SK-MEL-5 (cell line): ENCODE measurements around the gene SMU1. TPM values are rescaled to one million over a fixed set of nuclear protein-coding genes. Genes with fewer than 3 reads are reported as not detected.
"Not testable (repeated sequence)": the region's sequence is repeated elsewhere in the genome, so short reads cannot be mapped to it uniquely, and the experiment has no call there.

ENCODE experiments used
- DNase-seq: peaks from one replicate; pipeline ENCODE4 v3.0.0-alpha.2; 2016; ENCODE audit warnings: low read depth, low spot score
- in situ Hi-C: cut with HindIII; loops from 2 replicates; pipeline ENCODE4 v1.10.0; 2016; ENCODE audit warnings: low sequenced_read_pairs, high pct_unique_total_duplicates, low pct_unique_long_range_greater_than_20kb
- total RNA-seq: library from RNA; depleted of rRNA; stranded (reverse); fragments of >200 nt; shearing (Covaris generic); gene quantifications from 2 replicates; pipeline ENCODE4 v1.2.3, GENCODE V29; 2014

The SMU1 gene
- total RNA-seq, 1 experiment from 2014 or later = 27.7 TPM

DNA sequence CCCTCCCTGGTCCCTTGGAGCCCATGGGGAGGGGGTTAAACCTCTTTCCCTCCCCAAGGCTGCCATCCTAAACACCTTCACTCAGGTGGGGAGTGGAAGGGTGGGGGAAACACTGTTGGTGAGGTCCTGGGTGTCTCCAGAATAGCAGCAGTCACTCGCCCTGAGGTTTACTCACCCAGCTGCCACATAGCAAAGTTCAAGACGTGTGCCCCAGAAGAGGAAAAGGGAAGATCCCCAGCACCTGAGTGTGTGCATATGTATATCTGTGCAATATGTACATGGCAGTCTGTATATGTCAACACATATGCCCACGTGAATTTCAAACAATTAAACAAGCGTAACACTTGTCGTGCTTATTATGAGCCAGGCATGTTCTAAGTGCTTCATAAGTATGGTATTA, 31.3 kb upstream of the SMU1 start:
- in situ Hi-C loops = no loop called here
- DNase-seq = no peak

- no peak for DNase-seq
- in situ Hi-C loops = no loop called here
Observed at GRCh38 chr9:33106827-33107621, 30.6 kb upstream of the SMU1 start.

GRCh38 chr9:33106372-33106771, 29.9 kb upstream of the SMU1 start:
- in situ Hi-C loops = no loop called here

DNA sequence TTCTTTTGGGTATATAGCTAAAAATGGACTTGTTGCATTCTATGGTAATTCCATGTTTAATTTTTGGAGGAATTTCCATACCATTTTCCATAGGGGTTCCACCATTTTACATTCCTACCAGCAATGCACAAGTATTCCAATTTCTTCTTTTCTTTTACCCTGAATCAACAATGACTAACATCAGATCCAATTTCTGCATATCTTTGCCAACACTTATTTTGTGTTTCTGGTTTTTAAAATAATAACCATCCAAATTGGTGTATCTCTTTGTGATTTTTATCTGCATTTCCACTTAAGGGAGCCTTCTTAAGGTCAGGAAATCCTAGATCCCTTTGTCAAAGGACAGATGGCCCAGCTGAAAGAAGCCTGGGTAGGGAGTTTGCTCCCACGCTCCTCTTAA, 29.5 kb upstream of the SMU1 start:
- DNase-seq = no peak
- in situ Hi-C loops = no loop called here

More at GRCh38 chr9:33106372-33106771, 29.9 kb upstream of the SMU1 start:
- DNase-seq = no peak

DNA sequence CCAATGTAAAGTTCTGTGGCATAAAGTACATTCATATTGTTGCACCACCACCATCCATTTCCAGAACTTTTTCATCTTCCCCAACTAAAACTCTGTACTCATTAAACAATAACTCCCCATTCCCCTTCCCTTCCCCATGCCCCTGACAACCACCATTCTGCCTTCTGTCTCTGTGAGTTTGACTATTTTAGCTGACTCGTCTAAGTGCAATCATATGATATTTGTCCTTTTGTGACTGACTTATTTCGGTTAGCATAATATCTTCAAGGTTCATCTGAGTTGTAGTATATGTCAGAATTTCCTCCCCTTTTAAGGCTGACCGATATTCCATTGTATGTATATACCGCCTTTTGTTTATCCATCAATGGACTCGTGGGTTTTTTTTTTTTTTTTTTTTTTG, 29.0 kb upstream of the SMU1 start:
- in situ Hi-C loops = no loop called here
- DNase-seq = no peak

DNA sequence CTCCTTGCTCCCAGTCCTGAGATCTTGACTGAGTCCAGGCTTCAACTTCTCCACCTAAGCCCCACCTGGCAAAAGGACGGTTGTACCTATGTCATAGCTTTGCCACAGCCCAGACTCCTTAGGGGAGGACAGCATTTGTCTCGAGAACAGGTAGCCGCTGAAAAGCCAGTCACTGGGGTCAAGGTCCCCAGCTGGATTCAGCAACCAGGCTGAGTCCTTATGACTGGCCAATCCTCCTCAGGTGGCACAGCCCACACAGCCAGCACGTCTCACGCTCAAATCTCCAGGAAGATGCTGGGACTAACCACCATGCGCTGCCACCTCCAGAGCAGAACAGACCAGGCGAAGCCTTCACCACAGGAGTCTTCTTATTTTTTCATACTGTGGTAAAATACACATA, 27.9 kb upstream of the SMU1 start:
- no peak for DNase-seq
- in situ Hi-C loops = no loop called here

GRCh38 chr9:33103501-33104281, 27.2 kb upstream of the SMU1 start:
- peak; percentile 36 for DNase-seq
- in situ Hi-C loops = no loop called here

GRCh38 chr9:33102551-33103210, 26.2 kb upstream of the SMU1 start:
- DNase-seq = no peak
- in situ Hi-C loops = no loop called here

DNA sequence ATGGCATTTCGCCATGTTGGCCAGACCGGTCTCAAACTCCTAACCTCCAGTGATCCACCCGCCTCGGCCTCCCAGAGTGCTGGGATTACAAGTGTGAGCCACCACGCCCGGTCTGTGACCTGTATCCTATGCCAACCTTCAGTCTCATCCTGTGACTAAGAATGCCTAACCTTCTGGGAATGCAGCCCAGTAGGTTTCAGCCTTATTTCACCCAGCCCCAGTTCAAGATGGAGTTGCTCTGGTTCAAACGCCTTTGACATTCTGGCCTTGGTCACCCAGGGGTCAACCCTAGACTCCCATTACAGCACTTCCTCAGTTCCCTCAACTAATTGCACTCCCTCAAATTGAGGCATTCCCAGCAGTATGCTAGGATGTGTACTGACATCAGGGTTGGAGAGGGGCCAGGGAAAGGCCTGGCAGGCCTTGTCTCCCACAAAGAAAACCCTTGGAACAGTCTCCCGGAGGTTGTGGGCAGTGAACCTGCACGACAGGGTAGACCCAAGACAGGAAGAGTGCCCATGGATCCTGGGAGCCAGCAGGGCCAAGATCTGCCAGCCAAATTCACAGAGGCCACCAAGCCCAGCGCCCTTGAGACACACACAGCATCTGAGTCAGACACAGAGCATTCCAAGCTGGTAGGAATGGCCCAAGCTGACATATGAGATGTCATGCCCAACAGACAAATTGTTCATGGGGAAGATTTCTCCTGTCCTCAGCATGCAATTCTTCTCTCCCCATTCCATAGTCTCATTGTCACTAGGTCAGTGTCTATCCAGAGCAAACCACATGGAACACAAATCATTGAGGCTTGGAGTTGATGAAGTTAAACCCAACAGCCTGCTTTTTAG, 24.9 kb upstream of the SMU1 start:
- DNase-seq = no peak
- in situ Hi-C loops = no loop called here

GRCh38 chr9:33099754-33100153, 23.3 kb upstream of the SMU1 start:
- in situ Hi-C loops = no loop called here
- no peak for DNase-seq

GRCh38 chr9:33097192-33097591, 20.7 kb upstream of the SMU1 start:
- in situ Hi-C loops = no loop called here
- no peak for DNase-seq

DNA sequence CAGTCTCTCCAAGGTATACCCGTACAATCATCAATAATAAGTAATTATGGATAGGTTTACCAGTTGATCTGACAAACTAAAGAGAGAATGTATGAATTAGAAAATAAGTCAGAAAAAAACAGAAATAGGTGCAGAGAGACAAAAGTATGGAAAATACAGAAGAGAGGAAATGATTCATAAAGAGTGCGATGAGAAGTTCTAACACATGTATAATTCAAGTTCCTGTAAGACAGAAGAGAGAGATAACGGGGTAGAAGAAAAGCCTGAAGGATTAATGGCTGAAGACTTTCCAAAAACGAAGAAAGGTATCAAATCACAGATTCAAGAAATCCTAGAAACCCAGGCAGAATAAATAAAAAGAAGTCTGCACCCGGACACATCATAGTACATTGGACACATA, 16.2 kb upstream of the SMU1 start:
- in situ Hi-C loops = no loop called here
- no peak for DNase-seq

GRCh38 chr9:33085672-33086071, 9.2 kb upstream of the SMU1 start:
- DNase-seq, in situ Hi-C loops: not testable (repeated sequence)

GRCh38 chr9:33082538-33083326, 6.3 kb upstream of the SMU1 start:
- in situ Hi-C loops = no loop called here
- DNase-seq = no peak

GRCh38 chr9:33082128-33082527, 5.7 kb upstream of the SMU1 start:
- DNase-seq = no peak
- in situ Hi-C loops = no loop called here

DNA sequence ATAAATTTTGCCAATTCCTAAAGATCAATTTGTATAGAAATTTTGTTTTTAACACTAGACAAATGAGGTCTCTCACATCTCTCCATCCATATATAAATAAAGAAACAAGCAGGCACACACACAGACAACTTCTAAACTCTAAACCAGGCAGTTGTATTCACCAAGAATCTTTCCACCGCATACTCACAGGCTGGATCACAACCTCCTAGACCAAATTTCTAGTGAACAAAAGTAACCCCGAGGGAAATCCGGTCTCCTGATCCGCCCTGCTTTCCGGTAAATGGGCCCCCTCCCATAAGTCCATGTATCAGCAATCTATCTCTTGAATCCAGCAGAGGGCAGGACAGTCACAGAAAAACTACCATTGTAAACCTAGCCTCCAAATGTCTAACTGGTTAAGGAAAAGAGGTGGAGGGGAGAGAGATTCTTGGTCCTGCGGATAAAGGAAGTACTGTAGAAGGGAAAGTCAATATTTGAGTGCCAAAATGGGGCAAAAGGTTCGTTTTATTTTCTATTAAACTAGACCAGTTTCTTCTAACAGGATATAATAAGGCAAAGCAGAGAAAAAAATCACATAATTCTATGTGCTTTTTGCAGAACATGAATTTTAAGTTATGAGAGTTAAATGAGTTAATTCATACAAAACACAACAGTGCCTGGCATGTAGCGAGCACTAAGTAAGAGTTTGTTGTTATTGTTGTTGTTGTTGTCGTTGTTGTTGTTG, 4.8 kb upstream of the SMU1 start:
- DNase-seq = peak; percentile 95
- in situ Hi-C loops = no loop called here
